Uterus (tissue), 4 donors: Measurements from ENCODE around the gene PDCD7. TPM values are rescaled to one million over a fixed set of nuclear protein-coding genes. Genes with fewer than 3 reads are reported as not detected.
A peak's percentile ranks its signal among the peaks of the same experiment; 100 is the strongest.
"Not testable (repeated sequence)": the region's sequence is repeated elsewhere in the genome, so short reads cannot be mapped to it uniquely, and the experiment has no call there.

Experiments used
- DNase-seq, 2 donors: peaks; one replicate each; pipeline ENCODE4 v3.0.0-alpha.2; 2019 to 2020
- H3K27ac ChIP-seq, 2 donors: fragments of 200-600 bp; sonication (generic); 1 replicate in 1 of 2; 2 replicates in 1 of 2; pipeline ENCODE4 v1.5.1; 2016 to 2018
- H3K27me3 ChIP-seq, 2 donors: fragments of 200-600 bp; sonication (generic); one replicate each; pipeline ENCODE4 v1.5.1; 2018 to 2019; ENCODE audit warnings: control low read depth in 1 of 2
- H3K36me3 ChIP-seq, 2 donors: fragments of 200-600 bp; sonication (generic); one replicate each; pipeline ENCODE4 v1.5.1; 2019; ENCODE audit warnings: control low read depth in 1 of 2
- H3K4me1 ChIP-seq, 2 donors: fragments of 200-600 bp; sonication (generic); one replicate each; pipeline ENCODE4 v1.5.1; 2018 to 2019; ENCODE audit warnings: control low read depth in 1 of 2
- H3K4me3 ChIP-seq, 2 donors: fragments of 200-600 bp; sonication (generic); 1 replicate in 1 of 2; 2 replicates in 1 of 2; pipeline ENCODE4 v1.5.1; 2018 to 2019; ENCODE audit warnings: mild to moderate bottlenecking in 1 of 2
- H3K9me3 ChIP-seq, 2 donors: fragments of 200-600 bp; sonication (generic); one replicate each; pipeline ENCODE4 v1.5.1; 2019; ENCODE audit warnings: control low read depth in 1 of 2
- POLR2A ChIP-seq, 2 donors: fragments of 450-650 bp; IDR thresholded peaks; one replicate each; pipeline ENCODE4 v1.6.1; 2016; ENCODE audit warnings: antibody characterized with exemption in 2 of 2, mild to moderate bottlenecking in 1 of 2, moderate library complexity in 1 of 2
- intact Hi-C: fragments of 100-400 bp; cut with DNase I; formaldehyde crosslinking; loops from one replicate; pipeline ENCODE4 v1.15.1; 2023; ENCODE audit warnings: low total_unique reads
- total RNA-seq, 4 donors: library from RNA; depleted of rRNA in 3 of 4; stranded (reverse); fragments of >200 nt in 3 of 4; gene quantifications; one replicate each; pipeline versions ENCODE4 v1.1.0 to v1.2.4, GENCODE V29; 2014 to 2023
- TF ChIP-seq, protein P1 (sequence below), 4 experiments: fragments of 200-600 bp in 2 of 4; fragments of 450-650 bp in 2 of 4; sonication (generic) in 2 of 4; IDR thresholded peaks; one replicate each; pipeline ENCODE4 v1.5.1; 2016 to 2019; ENCODE audit warnings: antibody characterized with exemption in 4 of 4, mild to moderate bottlenecking in 2 of 4, moderate library complexity in 1 of 4
- donor health status: DM: yes; HTN: yes; CAD: no.

The PDCD7 gene, protein sequence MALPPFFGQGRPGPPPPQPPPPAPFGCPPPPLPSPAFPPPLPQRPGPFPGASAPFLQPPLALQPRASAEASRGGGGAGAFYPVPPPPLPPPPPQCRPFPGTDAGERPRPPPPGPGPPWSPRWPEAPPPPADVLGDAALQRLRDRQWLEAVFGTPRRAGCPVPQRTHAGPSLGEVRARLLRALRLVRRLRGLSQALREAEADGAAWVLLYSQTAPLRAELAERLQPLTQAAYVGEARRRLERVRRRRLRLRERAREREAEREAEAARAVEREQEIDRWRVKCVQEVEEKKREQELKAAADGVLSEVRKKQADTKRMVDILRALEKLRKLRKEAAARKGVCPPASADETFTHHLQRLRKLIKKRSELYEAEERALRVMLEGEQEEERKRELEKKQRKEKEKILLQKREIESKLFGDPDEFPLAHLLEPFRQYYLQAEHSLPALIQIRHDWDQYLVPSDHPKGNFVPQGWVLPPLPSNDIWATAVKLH
- total RNA-seq, result 10 to 100 TPM; 14.7 to 34.5 (median 26.6) TPM

DNA sequence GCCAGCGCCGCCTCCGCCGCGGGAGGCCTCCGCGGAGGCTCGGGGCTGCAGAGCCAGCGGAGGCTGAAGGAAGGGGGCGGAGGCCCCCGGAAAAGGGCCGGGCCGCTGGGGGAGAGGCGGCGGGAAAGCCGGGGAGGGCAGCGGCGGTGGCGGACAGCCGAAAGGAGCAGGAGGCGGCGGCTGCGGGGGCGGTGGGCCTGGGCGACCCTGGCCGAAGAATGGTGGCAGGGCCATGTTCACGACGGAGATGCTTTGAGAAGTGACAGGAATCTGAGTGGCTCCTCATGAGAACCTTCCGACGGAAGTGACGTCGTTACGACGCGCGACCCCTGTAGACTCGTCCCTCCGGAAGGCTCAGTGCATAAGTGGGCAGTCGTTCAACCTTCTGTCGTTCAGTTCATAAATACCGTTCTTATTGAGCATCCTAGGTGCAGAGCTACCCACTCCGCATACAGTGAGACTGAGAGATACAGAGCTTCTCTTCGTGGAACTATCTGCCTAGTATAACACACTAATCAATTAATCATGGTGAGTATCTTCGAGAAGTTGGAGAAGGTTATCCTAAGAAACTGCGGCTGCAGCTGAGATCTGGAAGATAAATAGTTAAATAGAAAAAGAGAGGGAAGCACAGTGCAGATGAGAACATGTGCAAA is at the start of gene PDCD7:
TSS of gene PDCD7 (minus strand) at position 261 of the 653 bp plus-strand sequence. CDS start at position 234, 27 bp downstream.
- H3K27ac ChIP-seq, result peak within 1 kb of the TSS; percentile 77 to 87
- intact Hi-C loops, result no loop called here
- TF ChIP-seq, protein P1, sequence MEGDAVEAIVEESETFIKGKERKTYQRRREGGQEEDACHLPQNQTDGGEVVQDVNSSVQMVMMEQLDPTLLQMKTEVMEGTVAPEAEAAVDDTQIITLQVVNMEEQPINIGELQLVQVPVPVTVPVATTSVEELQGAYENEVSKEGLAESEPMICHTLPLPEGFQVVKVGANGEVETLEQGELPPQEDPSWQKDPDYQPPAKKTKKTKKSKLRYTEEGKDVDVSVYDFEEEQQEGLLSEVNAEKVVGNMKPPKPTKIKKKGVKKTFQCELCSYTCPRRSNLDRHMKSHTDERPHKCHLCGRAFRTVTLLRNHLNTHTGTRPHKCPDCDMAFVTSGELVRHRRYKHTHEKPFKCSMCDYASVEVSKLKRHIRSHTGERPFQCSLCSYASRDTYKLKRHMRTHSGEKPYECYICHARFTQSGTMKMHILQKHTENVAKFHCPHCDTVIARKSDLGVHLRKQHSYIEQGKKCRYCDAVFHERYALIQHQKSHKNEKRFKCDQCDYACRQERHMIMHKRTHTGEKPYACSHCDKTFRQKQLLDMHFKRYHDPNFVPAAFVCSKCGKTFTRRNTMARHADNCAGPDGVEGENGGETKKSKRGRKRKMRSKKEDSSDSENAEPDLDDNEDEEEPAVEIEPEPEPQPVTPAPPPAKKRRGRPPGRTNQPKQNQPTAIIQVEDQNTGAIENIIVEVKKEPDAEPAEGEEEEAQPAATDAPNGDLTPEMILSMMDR (IDR thresholded peaks at IDR 0.05), result no peak
- TF ChIP-seq POLR2A (IDR thresholded peaks at IDR 0.05), result peak; percentile 16 to 59

DNA sequence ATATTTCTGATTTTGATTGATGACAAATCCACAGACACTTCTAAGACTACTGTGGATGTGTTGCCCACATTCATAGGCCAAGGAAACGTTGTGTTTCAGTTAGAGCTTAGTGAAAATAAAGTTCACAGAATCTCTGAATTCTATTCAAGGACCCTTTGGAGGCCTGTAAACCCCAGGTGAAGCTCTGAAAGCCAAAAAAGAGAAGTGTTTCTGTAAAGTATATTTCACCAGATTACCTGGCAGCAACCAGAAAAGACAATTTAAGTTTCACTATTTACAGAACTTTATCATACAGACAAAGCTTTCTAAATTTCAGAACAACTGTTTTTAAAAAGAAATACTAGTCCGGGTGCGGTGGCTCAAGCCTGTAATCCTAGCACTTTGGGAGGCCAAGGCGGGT is 48.9 kb upstream of the PDCD7 start:
- peak overlapping the region in 1 of 2 donors; percentile 80 for H3K4me3 ChIP-seq
- no peaks in the 10 kb centered on the region for H3K27me3 ChIP-seq
- intact Hi-C loops, result no loop called here
- H3K36me3 ChIP-seq, result no peaks in the 10 kb centered on the region
- no peak for DNase-seq
- peak overlapping the region in 1 of 2 donors; percentile 0 for H3K27ac ChIP-seq
- H3K9me3 ChIP-seq, result no peaks in the 10 kb centered on the region
- TF ChIP-seq, protein P1 (IDR thresholded peaks at IDR 0.05), result no peak
- TF ChIP-seq POLR2A (IDR thresholded peaks at IDR 0.05), result no peak
- no peaks in the 10 kb centered on the region for H3K4me1 ChIP-seq

More for the DNA sequence above, at the start of gene PDCD7:
- DNase-seq, result peak; percentile 80 to 87
- Histone ChIP-seq H3K4me1 (peaks cover 0 to 7% of the 10 kb centered on the region in 2 donors), H3K4me3 (peak within 1 kb of the TSS; percentile 60 to 70), H3K27me3 (no peaks in the 10 kb centered on the region), H3K36me3 (no peaks in the 10 kb centered on the region), H3K9me3 (no peaks in the 10 kb centered on the region)

DNA sequence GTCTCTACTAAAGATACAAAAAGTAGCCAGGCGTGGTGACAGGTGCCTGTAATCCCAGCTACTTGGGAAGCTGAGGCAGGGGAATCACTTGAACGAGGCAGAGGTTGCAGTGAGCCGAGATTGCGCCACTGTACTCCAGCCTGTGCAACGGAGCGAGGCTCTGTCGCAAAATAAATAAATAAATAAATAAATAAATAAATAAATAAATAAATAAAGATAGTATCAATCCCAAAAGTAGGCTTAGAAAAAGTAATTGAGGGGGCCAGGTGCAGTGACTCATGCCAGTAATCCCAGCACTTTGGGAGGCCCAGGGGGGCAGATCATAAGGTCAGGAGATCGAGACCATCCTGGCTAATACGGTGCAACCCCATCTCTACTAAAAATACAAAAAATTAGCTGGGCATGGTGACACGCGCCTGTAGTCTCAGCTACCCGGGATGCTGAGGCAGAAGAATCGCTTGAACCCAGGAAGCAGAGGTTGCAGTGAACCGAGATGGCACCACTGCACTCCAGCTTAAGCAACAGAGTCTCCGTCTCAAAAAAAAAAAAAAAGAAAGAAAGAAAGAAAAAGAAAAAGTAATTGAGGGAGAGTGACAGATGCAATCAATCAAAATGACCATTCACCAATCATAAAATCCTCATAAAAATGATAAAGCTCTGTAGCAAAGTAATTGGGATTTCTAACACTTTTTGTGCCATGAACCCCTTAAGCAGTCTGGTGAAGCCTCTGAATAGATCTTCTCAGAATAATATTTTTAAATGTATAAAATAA is 48.2 kb upstream of the PDCD7 start:
- H3K27me3 ChIP-seq, DNase-seq, intact Hi-C loops, H3K9me3 ChIP-seq, H3K36me3 ChIP-seq, H3K4me3 ChIP-seq, H3K4me1 ChIP-seq: not testable (repeated sequence)
- peak overlapping the region in 1 of 2 donors; percentile 0 for H3K27ac ChIP-seq

DNA sequence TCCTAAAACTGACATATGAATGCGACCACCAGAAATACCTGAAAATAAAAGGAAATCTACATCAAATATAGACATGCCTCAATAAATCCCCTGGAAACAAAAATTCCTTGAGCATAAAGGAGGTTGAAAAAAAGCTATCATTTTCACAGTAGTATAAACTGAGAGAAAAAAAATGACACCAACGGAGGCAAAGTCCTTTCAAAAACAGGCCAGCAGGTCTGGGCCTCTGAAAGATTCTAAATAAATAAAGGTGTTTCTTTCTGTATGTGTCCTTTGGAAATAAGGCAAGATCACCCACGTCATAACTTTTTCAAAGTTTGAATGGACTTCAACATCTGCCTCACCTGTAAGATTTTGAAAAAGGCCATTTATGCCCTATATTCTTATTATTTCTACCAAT is 46.6 kb upstream of the PDCD7 start:
- Histone ChIP-seq H3K27ac (no peak overlapping the region), H3K9me3 (no peaks in the 10 kb centered on the region), H3K36me3 (no peaks in the 10 kb centered on the region), H3K4me1 (no peaks in the 10 kb centered on the region), H3K4me3 (no peak overlapping the region), H3K27me3 (no peaks in the 10 kb centered on the region)
- no peak for DNase-seq
- intact Hi-C loops, result no loop called here
- TF ChIP-seq, protein P1 (IDR thresholded peaks at IDR 0.05), result no peak
- no peak for TF ChIP-seq POLR2A (IDR thresholded peaks at IDR 0.05)

DNA sequence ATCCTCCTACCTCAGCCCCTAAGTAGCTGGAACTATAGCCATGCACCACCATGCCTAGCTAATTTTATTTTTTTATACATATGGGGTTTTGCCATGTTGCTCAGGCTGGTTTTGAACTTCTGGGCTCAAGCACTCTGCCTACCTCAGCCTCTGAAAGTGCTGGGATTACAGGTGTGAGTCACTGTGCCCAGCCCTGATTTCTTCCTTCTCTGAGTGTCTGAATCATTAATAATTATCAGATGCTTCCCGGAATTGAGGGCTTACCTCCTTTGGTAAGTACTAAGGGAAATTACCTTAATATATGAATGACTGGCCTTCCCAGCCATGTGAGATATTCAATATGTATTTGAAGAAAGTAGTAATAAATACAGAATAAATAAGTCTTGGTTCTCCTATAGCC is 44.3 kb upstream of the PDCD7 start:
- H3K9me3 ChIP-seq, result no peaks in the 10 kb centered on the region
- DNase-seq, result no peak
- TF ChIP-seq POLR2A (IDR thresholded peaks at IDR 0.05), result no peak
- TF ChIP-seq, protein P1 (IDR thresholded peaks at IDR 0.05), result no peak
- H3K27me3 ChIP-seq, result no peaks in the 10 kb centered on the region
- no peak overlapping the region for H3K27ac ChIP-seq
- no peaks in the 10 kb centered on the region for H3K36me3 ChIP-seq
- intact Hi-C loops, result no loop called here
- no peak overlapping the region for H3K4me3 ChIP-seq
- H3K4me1 ChIP-seq, result no peaks in the 10 kb centered on the region
